H9 (cell line): ENCODE results near the gene C1QTNF1. TPM values are rescaled to one million over a fixed set of nuclear protein-coding genes. Genes with fewer than 3 reads are reported as not detected.

Experiments
- DNase-seq: peaks from one replicate; pipeline ENCODE4 v3.0.0-alpha.2; 2017
- H2AFZ ChIP-seq: one replicate; pipeline ENCODE4 v1.6.1; 2013; ENCODE audit warnings: mild to moderate bottlenecking, low read length, control low read depth, moderate library complexity
- H2AK5ac ChIP-seq: 2 replicates; pipeline ENCODE4 v1.6.1; 2013; ENCODE audit warnings: low read length, control low read depth, mixed read lengths; ENCODE audit not compliant: insufficient read length
- H2BK120ac ChIP-seq: one replicate; pipeline ENCODE4 v1.6.1; 2013; ENCODE audit warnings: low read depth, mild to moderate bottlenecking, low read length, control low read depth, inconsistent platforms; ENCODE audit not compliant: poor library complexity, severe bottlenecking
- H2BK12ac ChIP-seq: 2 replicates; pipeline ENCODE4 v1.6.1; 2013; ENCODE audit warnings: low read length, control low read depth, mixed read lengths, low read depth; ENCODE audit not compliant: insufficient read length
- H2BK15ac ChIP-seq: 2 replicates; pipeline ENCODE4 v1.6.1; 2013; ENCODE audit warnings: low read depth, low read length, control low read depth
- H2BK20ac ChIP-seq: one replicate; pipeline ENCODE4 v1.6.1; 2013; ENCODE audit warnings: low read depth, mild to moderate bottlenecking, low read length, control low read depth, inconsistent platforms; ENCODE audit not compliant: poor library complexity, severe bottlenecking
- H2BK5ac ChIP-seq: 2 replicates; pipeline ENCODE4 v1.6.1; 2013; ENCODE audit warnings: low read length, control low read depth, mixed read lengths; ENCODE audit not compliant: insufficient read length
- H3K14ac ChIP-seq: 2 replicates; pipeline ENCODE4 v1.6.1; 2013; ENCODE audit warnings: low read length, control low read depth; ENCODE audit not compliant: insufficient read depth
- H3K18ac ChIP-seq: 2 replicates; pipeline ENCODE4 v1.6.1; 2013; ENCODE audit warnings: low read depth, mild to moderate bottlenecking, mixed read lengths, low read length, control low read depth; ENCODE audit not compliant: insufficient read length
- H3K23ac ChIP-seq: 2 replicates; pipeline ENCODE4 v1.6.1; 2013; ENCODE audit warnings: low read length, control low read depth, mixed read lengths, low read depth; ENCODE audit not compliant: insufficient read length
- H3K23me2 ChIP-seq: 2 replicates; pipeline ENCODE4 v1.6.1; 2013; ENCODE audit warnings: low read depth, mild to moderate bottlenecking, mixed read lengths, low read length, control low read depth; ENCODE audit not compliant: insufficient read length, poor library complexity, severe bottlenecking
- H3K27ac ChIP-seq: 2 replicates; pipeline ENCODE4 v1.5.1; 2013; ENCODE audit warnings: low read length, control low read depth, mixed read lengths, low read depth; ENCODE audit not compliant: insufficient read length
- H3K27me3 ChIP-seq: 2 replicates; pipeline ENCODE4 v1.6.1; 2013; ENCODE audit warnings: low read length, control low read depth, inconsistent platforms; ENCODE audit not compliant: insufficient read depth
- H3K4ac ChIP-seq: 2 replicates; pipeline ENCODE4 v1.6.1; 2013; ENCODE audit warnings: low read depth, mild to moderate bottlenecking, control low read depth, inconsistent platforms, low read length, moderate library complexity
- H3K4me1 ChIP-seq: 2 replicates; pipeline ENCODE4 v1.6.1; 2013; ENCODE audit warnings: low read length, control low read depth, inconsistent platforms; ENCODE audit not compliant: insufficient read depth
- H3K4me2 ChIP-seq: 2 replicates; pipeline ENCODE4 v1.6.1; 2013; ENCODE audit warnings: low read length, control low read depth, mixed read lengths; ENCODE audit not compliant: insufficient read length, insufficient read depth
- H3K56ac ChIP-seq: 2 replicates; pipeline ENCODE4 v1.6.1; 2013; ENCODE audit warnings: low read depth, mild to moderate bottlenecking, mixed read lengths, low read length, control low read depth; ENCODE audit not compliant: insufficient read length
- H3K79me1 ChIP-seq: 2 replicates; pipeline ENCODE4 v1.6.1; 2013; ENCODE audit warnings: low read depth, mild to moderate bottlenecking, moderate library complexity, low read length, control low read depth, inconsistent platforms; ENCODE audit not compliant: insufficient read depth, poor library complexity, severe bottlenecking
- H3K79me2 ChIP-seq: 2 replicates; pipeline ENCODE4 v1.6.1; 2013; ENCODE audit warnings: low read length, control low read depth, inconsistent platforms; ENCODE audit not compliant: insufficient read depth
- H3K9ac ChIP-seq: 2 replicates; pipeline ENCODE4 v1.6.1; 2013; ENCODE audit warnings: low read length, control low read depth, mixed read lengths; ENCODE audit not compliant: insufficient read length; ENCODE audit errors: extremely low read depth
- H3K9me3 ChIP-seq: one replicate; pipeline ENCODE4 v1.6.1; 2013; ENCODE audit warnings: low read depth, low read length, inconsistent platforms; ENCODE audit not compliant: control insufficient read depth
- H3T11ph ChIP-seq: one replicate; pipeline ENCODE4 v1.6.1; 2013; ENCODE audit warnings: mild to moderate bottlenecking, low read length, control low read depth, inconsistent platforms
- H4K20me1 ChIP-seq: one replicate; pipeline ENCODE4 v1.6.1; 2013; ENCODE audit not compliant: control insufficient read depth, insufficient read length, insufficient read depth
- H4K5ac ChIP-seq: 2 replicates; pipeline ENCODE4 v1.6.1; 2013; ENCODE audit warnings: low read depth, mild to moderate bottlenecking, mixed read lengths, low read length, control low read depth; ENCODE audit not compliant: insufficient read length
- H4K8ac ChIP-seq: replicated peaks from 2 replicates; pipeline ENCODE4 v1.6.1; 2013; ENCODE audit warnings: low read length, control low read depth, mixed read lengths, low read depth; ENCODE audit not compliant: insufficient read length
- H4K91ac ChIP-seq: 2 replicates; pipeline ENCODE4 v1.6.1; 2013; ENCODE audit warnings: low read depth, mild to moderate bottlenecking, moderate library complexity, mixed read lengths, low read length, control low read depth; ENCODE audit not compliant: insufficient read length
- H3K27ac Mint-ChIP-seq, 3 experiments: 2 replicates in 2 of 3; 3 replicates in 1 of 3; pipeline ENCODE4 v1.8.0; 2020 to 2021; ENCODE audit warnings: mixed read lengths in 3 of 3, mild to moderate bottlenecking in 1 of 3, moderate library complexity in 1 of 3
- H3K27me3 Mint-ChIP-seq: 2 replicates; pipeline ENCODE4 v1.8.0; 2021; ENCODE audit warnings: low read depth, mild to moderate bottlenecking, moderate library complexity, mixed read lengths
- H3K36me3 Mint-ChIP-seq, 3 experiments: 2 replicates in 2 of 3; 3 replicates in 1 of 3; pipeline ENCODE4 v1.8.0; 2020 to 2021; ENCODE audit warnings: low read depth in 3 of 3, mixed read lengths in 3 of 3; ENCODE audit not compliant: insufficient read depth in 1 of 3
- H3K4me1 Mint-ChIP-seq, 2 experiments: 2 replicates each; pipeline ENCODE4 v1.8.0; 2020; ENCODE audit warnings: mixed read lengths in 2 of 2
- H3K4me3 Mint-ChIP-seq, 2 experiments: 2 replicates in 1 of 2; 3 replicates in 1 of 2; pipeline ENCODE4 v1.8.0; 2020 to 2021; ENCODE audit warnings: mild to moderate bottlenecking in 2 of 2, mixed read lengths in 2 of 2, moderate library complexity in 1 of 2
- H3K9me3 Mint-ChIP-seq, 2 experiments: 2 replicates in 1 of 2; 3 replicates in 1 of 2; pipeline ENCODE4 v1.8.0; 2020; ENCODE audit warnings: mild to moderate bottlenecking in 2 of 2, mixed read lengths in 2 of 2, moderate library complexity in 1 of 2
- WGBS: extraction: QIAGEN DNeasy Blood & Tissue Kit; methylation state at CpG from one replicate; pipeline ENCODE4 v1.1.7; 2013; ENCODE audit warnings: missing lambda C conversion rate, low lambda C conversion rate, mixed read lengths; ENCODE audit not compliant: insufficient read length; ENCODE audit errors: extremely low coverage; 5-methylcytosine and 5-hydroxymethylcytosine counted together
- total RNA-seq: library from RNA; stranded (reverse); gene quantifications from 2 replicates; pipeline ENCODE4 v1.2.1, GENCODE V29; 2021
- TF ChIP-seq, protein P1 (sequence below): fragments of 200-600 bp; sonication (generic); conservative IDR thresholded peaks from 3 replicates; pipeline ENCODE4 v1.8.0; 2021; ENCODE audit warnings: antibody characterized with exemption, mild to moderate bottlenecking

C1QTNF1 gene
- total RNA-seq, 1 experiment from 2014 or later: 0.96 TPM

DNA sequence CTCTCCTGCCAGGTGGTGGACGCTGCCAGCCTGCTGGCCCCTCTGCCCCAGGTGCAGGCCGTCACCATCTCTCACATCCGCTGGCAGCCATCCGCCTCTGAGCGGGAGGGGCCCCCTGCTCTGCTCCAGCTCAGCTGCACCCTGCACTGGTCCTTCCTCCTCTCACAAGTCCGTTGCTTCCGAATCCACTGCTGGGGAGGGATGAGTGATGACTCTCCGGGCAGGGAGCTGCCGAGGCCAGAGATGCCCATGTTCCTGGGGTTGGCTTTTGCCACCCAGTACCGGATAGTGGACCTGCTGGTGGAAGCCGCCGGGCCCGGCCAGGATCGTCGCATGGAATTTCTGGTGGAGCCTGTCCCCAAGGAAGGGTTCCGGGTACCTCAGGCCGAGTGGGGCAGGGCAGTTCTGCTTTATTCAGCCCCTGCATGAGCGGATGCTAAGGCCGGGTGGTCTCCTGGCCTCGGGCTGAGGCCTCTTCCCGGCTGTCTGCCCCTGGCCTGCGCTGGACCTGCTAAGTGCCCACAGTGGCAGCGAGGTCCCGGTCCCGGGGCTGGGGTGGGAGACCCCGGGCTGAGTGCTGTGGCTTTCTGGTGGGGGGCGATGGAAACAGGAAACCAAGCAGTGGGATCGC, 62.1 kb downstream of the C1QTNF1 start:
- no peaks in the 10 kb centered on the region for H3K9me3 ChIP-seq
- Mint-ChIP-seq H3K27ac (no peak overlapping the region; a peak in 1 of 7 replicates), H3K4me3 (no peak overlapping the region), H3K36me3 (peaks cover 6 to 24% (median 13%) of the 10 kb centered on the region in 3 experiments; a peak in 6 of 7 replicates), H3K27me3 (no peaks in the 10 kb centered on the region), H3K4me1 (peaks cover 0 to 3% of the 10 kb centered on the region in 2 experiments; a peak in 2 of 4 replicates), H3K9me3 (peaks cover 0 to 3% of the 10 kb centered on the region in 2 experiments; a peak in 2 of 5 replicates)
- no peaks in the 10 kb centered on the region for H3K4me1 ChIP-seq
- H2BK5ac ChIP-seq: no peak overlapping the region
- no peak overlapping the region for H2BK120ac ChIP-seq
- no peak overlapping the region for H3K56ac ChIP-seq
- no peak overlapping the region for H2BK15ac ChIP-seq
- H4K5ac ChIP-seq: no peak overlapping the region
- no peak overlapping the region for H3T11ph ChIP-seq
- no peak overlapping the region for H3K27ac ChIP-seq
- H3K4me2 ChIP-seq: no peak overlapping the region
- no peak overlapping the region for H2AK5ac ChIP-seq
- H4K8ac ChIP-seq: no peak overlapping the region
- H2AFZ ChIP-seq: no peak overlapping the region
- no peak overlapping the region for H3K14ac ChIP-seq
- TF ChIP-seq, protein P1, sequence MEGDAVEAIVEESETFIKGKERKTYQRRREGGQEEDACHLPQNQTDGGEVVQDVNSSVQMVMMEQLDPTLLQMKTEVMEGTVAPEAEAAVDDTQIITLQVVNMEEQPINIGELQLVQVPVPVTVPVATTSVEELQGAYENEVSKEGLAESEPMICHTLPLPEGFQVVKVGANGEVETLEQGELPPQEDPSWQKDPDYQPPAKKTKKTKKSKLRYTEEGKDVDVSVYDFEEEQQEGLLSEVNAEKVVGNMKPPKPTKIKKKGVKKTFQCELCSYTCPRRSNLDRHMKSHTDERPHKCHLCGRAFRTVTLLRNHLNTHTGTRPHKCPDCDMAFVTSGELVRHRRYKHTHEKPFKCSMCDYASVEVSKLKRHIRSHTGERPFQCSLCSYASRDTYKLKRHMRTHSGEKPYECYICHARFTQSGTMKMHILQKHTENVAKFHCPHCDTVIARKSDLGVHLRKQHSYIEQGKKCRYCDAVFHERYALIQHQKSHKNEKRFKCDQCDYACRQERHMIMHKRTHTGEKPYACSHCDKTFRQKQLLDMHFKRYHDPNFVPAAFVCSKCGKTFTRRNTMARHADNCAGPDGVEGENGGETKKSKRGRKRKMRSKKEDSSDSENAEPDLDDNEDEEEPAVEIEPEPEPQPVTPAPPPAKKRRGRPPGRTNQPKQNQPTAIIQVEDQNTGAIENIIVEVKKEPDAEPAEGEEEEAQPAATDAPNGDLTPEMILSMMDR: no peak
- no peak for DNase-seq
- H4K20me1 ChIP-seq: no peaks in the 10 kb centered on the region
- H3K23me2 ChIP-seq: no peaks in the 10 kb centered on the region
- WGBS: no CpG with 5 or more reads among the region's 28 CpGs
- H3K4ac ChIP-seq: no peak overlapping the region
- no peak overlapping the region for H3K23ac ChIP-seq
- no peaks in the 10 kb centered on the region for H3K79me2 ChIP-seq
- H3K27me3 ChIP-seq: no peaks in the 10 kb centered on the region
- H4K91ac ChIP-seq: no peak overlapping the region
- no peak overlapping the region for H3K9ac ChIP-seq
- H3K79me1 ChIP-seq: no peaks in the 10 kb centered on the region
- no peak overlapping the region for H3K18ac ChIP-seq
- H2BK20ac ChIP-seq: no peak overlapping the region
- H2BK12ac ChIP-seq: no peak overlapping the region
